ENCODE measurements around the gene NOS1AP. TPM values are rescaled to one million over a fixed set of nuclear protein-coding genes. Genes with fewer than 3 reads are reported as not detected.

NOS1AP gene
- total and polyA plus RNA-seq, 8 donors = 0.25 to 13.8 (median 6.2) TPM

GRCh38 chr1:162363823-162364222 lies 294.3 kb downstream of the NOS1AP start:
- 78 to 90% (median 85%) methylated on average over 3 of the region's 3 CpGs for WGBS, 5 donors
- DNase-seq = no peak
- TF ChIP-seq EP300 (IDR thresholded peaks at IDR 0.05) = no peak

GRCh38 chr1:162364498-162364897 lies 295.0 kb downstream of the NOS1AP start:
- Histone ChIP-seq H3K4me3 (no peak overlapping the region), H3K27me3 (no peaks in the 10 kb centered on the region), H3K4me1 (peaks cover 0 to 5% (median 0%) of the 10 kb centered on the region in 4 donors), H3K36me3 (peaks cover 0 to 43% (median 31%) of the 10 kb centered on the region in 4 donors), H3K27ac (no peak overlapping the region), H3K9me3 (no peaks in the 10 kb centered on the region)
- TF ChIP-seq EP300 (IDR thresholded peaks at IDR 0.05) (no peak), POLR2AphosphoS5 (IDR thresholded peaks at IDR 0.05) (no peak), POLR2A (IDR thresholded peaks at IDR 0.05) (no peak), CTCF (IDR thresholded peaks at IDR 0.05) (no peak)
- intact Hi-C loops (cut with DNase I; ENCODE audit: low total_unique reads) = no loop called here
- WGBS, 5 donors = 88 to 96% (median 94%) methylated on average over 1 of the region's 1 CpG
- no peak for DNase-seq

More at GRCh38 chr1:162363823-162364222, 294.3 kb downstream of the NOS1AP start:
- Histone ChIP-seq H3K4me1 (peaks cover 0 to 5% (median 0%) of the 10 kb centered on the region in 4 donors), H3K27me3 (no peaks in the 10 kb centered on the region), H3K4me3 (no peak overlapping the region), H3K36me3 (peaks cover 0 to 49% (median 31%) of the 10 kb centered on the region in 4 donors), H3K9me3 (no peaks in the 10 kb centered on the region), H3K27ac (no peak overlapping the region)
- intact Hi-C loops (cut with DNase I; ENCODE audit: low total_unique reads) = no loop called here

GRCh38 chr1:162365284-162366020 lies 296.0 kb downstream of the NOS1AP start:
- peaks cover 0 to under 1% (median 0%) of the 10 kb centered on the region in 4 donors for H3K4me1 ChIP-seq

GRCh38 chr1:162366149-162366548 lies 296.7 kb downstream of the NOS1AP start:
- Histone ChIP-seq H3K27me3 (no peaks in the 10 kb centered on the region), H3K4me3 (no peak overlapping the region), H3K27ac (no peak overlapping the region), H3K4me1 (no peaks in the 10 kb centered on the region), H3K9me3 (no peaks in the 10 kb centered on the region), H3K36me3 (peaks cover 6 to 31% (median 29%) of the 10 kb centered on the region in 4 donors)
- intact Hi-C loops (cut with DNase I; ENCODE audit: low total_unique reads) = no loop called here
- 53 to 72% (median 67%) methylated on average over 4 of the region's 4 CpGs for WGBS, 5 donors
- DNase-seq = no peak
- TF ChIP-seq POLR2AphosphoS5 (IDR thresholded peaks at IDR 0.05) (no peak), CTCF (IDR thresholded peaks at IDR 0.05) (no peak), POLR2A (IDR thresholded peaks at IDR 0.05) (no peak), EP300 (IDR thresholded peaks at IDR 0.05) (no peak)

More at GRCh38 chr1:162365284-162366020, 296.0 kb downstream of the NOS1AP start:
- Histone ChIP-seq H3K27ac (no peak overlapping the region), H3K27me3 (no peaks in the 10 kb centered on the region), H3K36me3 (peaks cover under 1 to 38% (median 31%) of the 10 kb centered on the region in 4 donors), H3K4me3 (no peak overlapping the region), H3K9me3 (no peaks in the 10 kb centered on the region)
- TF ChIP-seq POLR2A (IDR thresholded peaks at IDR 0.05) (no peak), POLR2AphosphoS5 (IDR thresholded peaks at IDR 0.05) (no peak), EP300 (IDR thresholded peaks at IDR 0.05) (no peak), CTCF (IDR thresholded peaks at IDR 0.05) (no peak)
- WGBS, 5 donors = 93 to 98% (median 95%) methylated on average over 10 of the region's 10 CpGs
- no peak for DNase-seq
- intact Hi-C loops (cut with DNase I; ENCODE audit: low total_unique reads) = no loop called here

- Histone ChIP-seq H3K4me1 (peaks cover 0 to 2% (median 0%) of the 10 kb centered on the region in 4 donors), H3K27ac (peak overlapping the region in 2 of 5 donors; percentile 9 to 38), H3K36me3 (peaks cover 6 to 30% (median 27%) of the 10 kb centered on the region in 4 donors), H3K9me3 (no peaks in the 10 kb centered on the region), H3K4me3 (peak overlapping the region in 3 of 4 donors; percentile 11 to 32 (median 23)), H3K27me3 (no peaks in the 10 kb centered on the region)
- WGBS, 5 donors = 73 to 90% (median 86%) methylated on average over 5 to 9 of the region's 9 CpGs
- no peak for DNase-seq
- intact Hi-C loops (cut with DNase I; ENCODE audit: low total_unique reads) = no loop called here
- TF ChIP-seq CTCF (IDR thresholded peaks at IDR 0.05) (no peak), POLR2A (IDR thresholded peaks at IDR 0.05) (no peak), EP300 (IDR thresholded peaks at IDR 0.05) (no peak), POLR2AphosphoS5 (IDR thresholded peaks at IDR 0.05) (no peak)
Measured at GRCh38 chr1:162366671-162367070, 297.2 kb downstream of the NOS1AP start.

All from stomach (tissue), 9 donors.